GM12878 (cell line): ENCODE data around the gene IL1RAPL1. TPM values are rescaled to one million over a fixed set of nuclear protein-coding genes. Genes with fewer than 3 reads are reported as not detected.

Experiments used
- ATAC-seq: fragments of 200-7000 bp; cut with Tn5 transposase; 3 replicates; pipeline ENCODE4 v1.9.1; 2020; ENCODE audit warnings: mild to moderate bottlenecking, moderate library complexity
- BruUV-seq: library from RNA; stranded (reverse); fragments of 400-500 nt; replicated peaks from 2 replicates; lab custom pipeline; 2021; lab: Mats Ljungman, UMichigan
- CTCF ChIA-PET: fragments of 300-600 bp; sonication (Branson Sonifier 250); formaldehyde crosslinking; extraction: SDS; loops from one replicate; lab custom pipeline; 2021; ENCODE audit warnings: inconsistent platforms; lab: Yijun Ruan, JAX
- POLR2A ChIA-PET: fragments of 350-600 bp; formaldehyde crosslinking; extraction: SDS; loops from one replicate; lab custom pipeline; 2021; ENCODE audit warnings: inconsistent platforms; lab: Charles Lee
- RAD21 ChIA-PET: fragments of 300-600 bp; sonication (Branson Sonifier 250); formaldehyde crosslinking; loops from one replicate; lab custom pipeline; 2023; ENCODE audit warnings: antibody characterized with exemption; ENCODE audit not compliant: unreplicated experiment; lab: Charles Lee
- SMC1A ChIA-PET: fragments of 300-600 bp; sonication (Branson Sonifier 250); formaldehyde crosslinking; loops from one replicate; lab custom pipeline; 2023; ENCODE audit not compliant: unreplicated experiment, uncharacterized antibody; lab: Charles Lee
- DNase-seq: peaks from one replicate; pipeline ENCODE4 v3.0.0-alpha.2; 2011; ENCODE audit warnings: low read depth, low spot score
- FAIRE-seq: peaks from 3 replicates; lab custom pipeline; 2011; peaks lifted over from hg19 to GRCh38; lab: Jason Lieb, UNC
- H2AFZ ChIP-seq: 2 replicates; pipeline ENCODE4 v1.6.0; 2011; ENCODE audit warnings: low read depth, low read length, control low read depth; ENCODE audit not compliant: control insufficient read depth
- H3K27ac ChIP-seq: 2 replicates; pipeline ENCODE4 v1.5.1; 2011; ENCODE audit warnings: control low read depth; ENCODE audit not compliant: control insufficient read depth, insufficient read depth
- H3K27me3 ChIP-seq, 2 experiments: replicated peaks in 1 of 2; 2 replicates each; pipeline versions ENCODE4 v1.6.0 to v1.6.1; 2011; ENCODE audit warnings: low read length in 1 of 2; ENCODE audit not compliant: control insufficient read depth in 2 of 2, insufficient read depth in 2 of 2
- H3K36me3 ChIP-seq, 2 experiments: 2 replicates each; pipeline ENCODE4 v1.5.1; 2011; ENCODE audit warnings: low read length in 1 of 2; ENCODE audit not compliant: control insufficient read depth in 2 of 2, insufficient read depth in 2 of 2
- H3K4me1 ChIP-seq: 2 replicates; pipeline ENCODE4 v1.6.1; 2011; ENCODE audit warnings: mild to moderate bottlenecking, low read length, moderate library complexity, mixed read lengths; ENCODE audit not compliant: control insufficient read depth, insufficient read depth
- H3K4me2 ChIP-seq: 2 replicates; pipeline ENCODE4 v1.6.0; 2011; ENCODE audit warnings: control low read depth; ENCODE audit not compliant: control insufficient read depth, insufficient read depth
- H3K4me3 ChIP-seq: fragments of 200-600 bp; sonication (generic); 2 replicates; pipeline ENCODE4 v1.5.1; 2016
- H3K79me2 ChIP-seq: 2 replicates; pipeline ENCODE4 v1.6.0; 2011; ENCODE audit warnings: low read length; ENCODE audit not compliant: control insufficient read depth, insufficient read depth
- H3K9ac ChIP-seq: 2 replicates; pipeline ENCODE4 v1.8.0; 2011; ENCODE audit warnings: low read length, control low read depth, mixed read lengths; ENCODE audit not compliant: control insufficient read depth, insufficient read depth
- H3K9me3 ChIP-seq: replicated peaks from 3 replicates; pipeline ENCODE4 v1.5.1; 2011; ENCODE audit warnings: mild to moderate bottlenecking, low read length; ENCODE audit not compliant: control insufficient read depth, insufficient read depth
- H4K20me1 ChIP-seq: 2 replicates; pipeline ENCODE4 v1.6.0; 2011; ENCODE audit not compliant: control insufficient read depth, insufficient read depth
- ASH2L ChIP-seq: fragments of 300-600, 200-600 bp; sonication (generic); IDR thresholded peaks from 2 replicates; pipeline ENCODE4 v1.6.1; 2017; ENCODE audit warnings: low read depth, mild to moderate bottlenecking, borderline replicate concordance
- BCL11A ChIP-seq: IDR thresholded peaks from 2 replicates; pipeline ENCODE4 v1.6.1; 2011; ENCODE audit warnings: low read depth, low read length
- LARP7 ChIP-seq: fragments of 450-650 bp; IDR thresholded peaks from 2 replicates; pipeline ENCODE4 v1.6.1; 2017; ENCODE audit warnings: mild to moderate bottlenecking
- MYB ChIP-seq: fragments of 150-350 bp; IDR thresholded peaks from 2 replicates; pipeline ENCODE4 v1.6.1; 2014; ENCODE audit warnings: mild to moderate bottlenecking, low read depth, low read length, borderline replicate concordance
- NFIC ChIP-seq: IDR thresholded peaks from 2 replicates; pipeline ENCODE4 v1.6.1; 2012; ENCODE audit warnings: low read depth, mild to moderate bottlenecking, inconsistent platforms, low read length, moderate library complexity
- PAX5 ChIP-seq: IDR thresholded peaks from 2 replicates; pipeline ENCODE4 v1.6.1; 2011; ENCODE audit warnings: low read depth, low read length, borderline replicate concordance
- RCOR1 ChIP-seq: conservative IDR thresholded peaks from 2 replicates; pipeline ENCODE4 v1.6.1; 2012; ENCODE audit warnings: low read depth, low read length, improper control_type of control experiment
- SMAD1 ChIP-seq: fragments of 450-650 bp; IDR thresholded peaks from 2 replicates; pipeline ENCODE4 v1.6.1; 2018; ENCODE audit warnings: mild to moderate bottlenecking, low read depth; ENCODE audit not compliant: partially characterized antibody
- STAT3 ChIP-seq: IDR thresholded peaks from 2 replicates; pipeline ENCODE4 v1.6.1; 2011; ENCODE audit warnings: low read depth, low read length, improper control_type of control experiment
- WGBS: methylation state at CpG from one replicate; pipeline ENCODE4 v1.1.6; 2016; ENCODE audit warnings: low lambda C conversion rate; ENCODE audit not compliant: insufficient replicate concordance, insufficient coverage; ENCODE audit errors: missing lambda C conversion rate; 5-methylcytosine and 5-hydroxymethylcytosine counted together
- in situ Hi-C: fragments of 300-500 bp; cut with MboI; formaldehyde crosslinking; loops from 9 replicates; pipeline ENCODE4 v1.14.3; 2018; ENCODE audit warnings: mixed read lengths
- intact Hi-C: fragments of 100-400 bp; cut with micrococcal nuclease; formaldehyde crosslinking; loops from one replicate; pipeline ENCODE4 v1.14.2; 2022; ENCODE audit not compliant: unreplicated experiment
- polyA plus RNA-seq, 11 experiments: library from polyadenylated mRNA; depleted of rRNA in 4 of 11; unstranded in 6 of 11; stranded (reverse) in 5 of 11; fragments of >200 nt; fragmentation: Nextera tagmentation in 4 of 11; fragmentation: Illumina TruSeq in 1 of 11; extraction: Ambion mirVana in 4 of 11; extraction: Trizol in 1 of 11; gene quantifications; 1 replicate in 1 of 11; 2 replicates in 10 of 11; pipeline versions ENCODE4 v1.2.1 to v1.2.3, GENCODE V29; 2011 to 2016; ENCODE audit warnings: inconsistent platforms in 2 of 11, missing spikeins in 2 of 11, low read depth in 1 of 11
- total RNA-seq, 4 experiments: library from RNA; depleted of rRNA in 3 of 4; stranded (reverse); fragments of >200 nt in 3 of 4; fragmentation: Illumina TruSeq in 1 of 4; extraction: Trizol in 1 of 4; gene quantifications; 2 replicates each; pipeline versions ENCODE4 v1.2.1 to v1.2.3, GENCODE V29; 2013 to 2021
- TF ChIP-seq, protein P1 (sequence below): IDR thresholded peaks from 2 replicates; pipeline ENCODE4 v1.6.1; 2011; ENCODE audit warnings: mild to moderate bottlenecking, low read depth, low read length, moderate library complexity; ENCODE audit not compliant: insufficient replicate concordance
- TF ChIP-seq, protein P2 (sequence below): fragments of 450-650 bp; IDR thresholded peaks from 2 replicates; pipeline ENCODE4 v1.6.1; 2016; ENCODE audit warnings: mild to moderate bottlenecking, moderate library complexity, borderline replicate concordance
- TF ChIP-seq, protein P3 (sequence below): fragments of 450-650 bp; IDR thresholded peaks from 2 replicates; pipeline ENCODE4 v1.6.1; 2017; ENCODE audit warnings: borderline replicate concordance

IL1RAPL1 gene
- total and polyA plus RNA-seq, 10 of the 15 experiments (the other 5 are each of a cell fraction or from before 2014, with no cell fraction given), result not detected

DNA sequence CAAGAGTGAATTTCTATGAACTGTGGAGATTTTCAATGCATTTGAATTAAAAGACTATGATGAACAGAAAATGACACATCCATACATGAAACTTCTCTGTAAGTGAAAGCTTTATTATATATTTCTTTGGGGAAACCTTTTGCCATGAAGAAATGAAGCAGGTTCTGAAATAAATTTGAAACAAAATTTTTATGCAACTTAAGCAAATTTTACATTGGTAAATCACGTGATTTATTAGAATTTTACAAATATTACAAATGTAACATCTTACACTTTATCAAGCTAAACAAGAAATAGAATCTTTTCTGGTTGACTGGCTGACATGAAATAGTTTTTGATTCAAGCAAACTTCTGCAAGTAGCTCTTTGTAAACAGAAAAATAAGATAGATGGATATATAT is 131.2 kb downstream of the IL1RAPL1 start:
- no peak for FAIRE-seq
- Histone ChIP-seq H3K27me3 (no peaks in the 10 kb centered on the region), H3K27ac (no peak overlapping the region), H3K4me2 (no peak overlapping the region), H2AFZ (no peak overlapping the region), H3K9me3 (no peaks in the 10 kb centered on the region), H3K4me1 (no peaks in the 10 kb centered on the region), H3K4me3 (no peak overlapping the region), H3K79me2 (no peaks in the 10 kb centered on the region), H3K9ac (no peak overlapping the region), H4K20me1 (no peaks in the 10 kb centered on the region), H3K36me3 (no peaks in the 10 kb centered on the region)
- 0% methylated on average over 1 of the region's 1 CpG for WGBS
- TF ChIP-seq STAT3, result no peak
- SMC1A ChIA-PET, result no interaction called here
- no TSS peak for BruUV-seq
- POLR2A ChIA-PET, result no interaction called here
- RAD21 ChIA-PET, result no interaction called here
- no peak for ATAC-seq
- CTCF ChIA-PET, result no interaction called here
- DNase-seq, result no peak
- in situ Hi-C loops (no loop called here), intact Hi-C loops (no loop called here)

DNA sequence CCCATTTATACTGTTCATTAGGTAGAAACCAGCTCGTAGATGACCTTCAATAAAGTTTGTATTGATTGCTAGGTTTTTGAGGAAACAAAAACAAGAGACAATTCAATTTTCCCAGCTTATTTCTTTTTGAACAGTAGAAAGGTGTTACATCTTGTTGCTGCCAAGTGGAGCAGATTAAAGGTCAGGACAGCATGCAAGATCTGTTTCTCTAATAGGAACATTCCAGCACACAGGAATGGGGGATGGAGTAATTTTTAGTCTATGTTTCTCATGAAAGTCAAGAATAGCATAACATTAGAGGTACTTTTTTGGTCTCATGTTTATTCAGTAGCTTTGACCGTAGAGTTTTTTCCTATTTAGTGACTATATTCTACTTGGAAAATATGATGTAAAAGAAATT is 132.4 kb downstream of the IL1RAPL1 start:
- intact Hi-C loops, result no loop called here
- no peak for FAIRE-seq
- TF ChIP-seq, protein P1, sequence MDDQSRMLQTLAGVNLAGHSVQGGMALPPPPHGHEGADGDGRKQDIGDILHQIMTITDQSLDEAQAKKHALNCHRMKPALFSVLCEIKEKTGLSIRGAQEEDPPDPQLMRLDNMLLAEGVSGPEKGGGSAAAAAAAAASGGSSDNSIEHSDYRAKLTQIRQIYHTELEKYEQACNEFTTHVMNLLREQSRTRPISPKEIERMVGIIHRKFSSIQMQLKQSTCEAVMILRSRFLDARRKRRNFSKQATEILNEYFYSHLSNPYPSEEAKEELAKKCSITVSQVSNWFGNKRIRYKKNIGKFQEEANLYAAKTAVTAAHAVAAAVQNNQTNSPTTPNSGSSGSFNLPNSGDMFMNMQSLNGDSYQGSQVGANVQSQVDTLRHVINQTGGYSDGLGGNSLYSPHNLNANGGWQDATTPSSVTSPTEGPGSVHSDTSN, result no peak
- no peak for TF ChIP-seq NFIC
- TF ChIP-seq PAX5, result no peak
- TF ChIP-seq, protein P2, sequence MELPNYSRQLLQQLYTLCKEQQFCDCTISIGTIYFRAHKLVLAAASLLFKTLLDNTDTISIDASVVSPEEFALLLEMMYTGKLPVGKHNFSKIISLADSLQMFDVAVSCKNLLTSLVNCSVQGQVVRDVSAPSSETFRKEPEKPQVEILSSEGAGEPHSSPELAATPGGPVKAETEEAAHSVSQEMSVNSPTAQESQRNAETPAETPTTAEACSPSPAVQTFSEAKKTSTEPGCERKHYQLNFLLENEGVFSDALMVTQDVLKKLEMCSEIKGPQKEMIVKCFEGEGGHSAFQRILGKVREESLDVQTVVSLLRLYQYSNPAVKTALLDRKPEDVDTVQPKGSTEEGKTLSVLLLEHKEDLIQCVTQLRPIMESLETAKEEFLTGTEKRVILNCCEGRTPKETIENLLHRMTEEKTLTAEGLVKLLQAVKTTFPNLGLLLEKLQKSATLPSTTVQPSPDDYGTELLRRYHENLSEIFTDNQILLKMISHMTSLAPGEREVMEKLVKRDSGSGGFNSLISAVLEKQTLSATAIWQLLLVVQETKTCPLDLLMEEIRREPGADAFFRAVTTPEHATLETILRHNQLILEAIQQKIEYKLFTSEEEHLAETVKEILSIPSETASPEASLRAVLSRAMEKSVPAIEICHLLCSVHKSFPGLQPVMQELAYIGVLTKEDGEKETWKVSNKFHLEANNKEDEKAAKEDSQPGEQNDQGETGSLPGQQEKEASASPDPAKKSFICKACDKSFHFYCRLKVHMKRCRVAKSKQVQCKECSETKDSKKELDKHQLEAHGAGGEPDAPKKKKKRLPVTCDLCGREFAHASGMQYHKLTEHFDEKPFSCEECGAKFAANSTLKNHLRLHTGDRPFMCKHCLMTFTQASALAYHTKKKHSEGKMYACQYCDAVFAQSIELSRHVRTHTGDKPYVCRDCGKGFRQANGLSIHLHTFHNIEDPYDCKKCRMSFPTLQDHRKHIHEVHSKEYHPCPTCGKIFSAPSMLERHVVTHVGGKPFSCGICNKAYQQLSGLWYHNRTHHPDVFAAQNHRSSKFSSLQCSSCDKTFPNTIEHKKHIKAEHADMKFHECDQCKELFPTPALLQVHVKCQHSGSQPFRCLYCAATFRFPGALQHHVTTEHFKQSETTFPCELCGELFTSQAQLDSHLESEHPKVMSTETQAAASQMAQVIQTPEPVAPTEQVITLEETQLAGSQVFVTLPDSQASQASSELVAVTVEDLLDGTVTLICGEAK, result no peak
- no peak for TF ChIP-seq SMAD1
- TF ChIP-seq BCL11A, result no peak
- TF ChIP-seq RCOR1, result no peak
- no peak for TF ChIP-seq LARP7
- TF ChIP-seq ASH2L, result no peak
- no peak for TF ChIP-seq MYB
- TF ChIP-seq, protein P3, sequence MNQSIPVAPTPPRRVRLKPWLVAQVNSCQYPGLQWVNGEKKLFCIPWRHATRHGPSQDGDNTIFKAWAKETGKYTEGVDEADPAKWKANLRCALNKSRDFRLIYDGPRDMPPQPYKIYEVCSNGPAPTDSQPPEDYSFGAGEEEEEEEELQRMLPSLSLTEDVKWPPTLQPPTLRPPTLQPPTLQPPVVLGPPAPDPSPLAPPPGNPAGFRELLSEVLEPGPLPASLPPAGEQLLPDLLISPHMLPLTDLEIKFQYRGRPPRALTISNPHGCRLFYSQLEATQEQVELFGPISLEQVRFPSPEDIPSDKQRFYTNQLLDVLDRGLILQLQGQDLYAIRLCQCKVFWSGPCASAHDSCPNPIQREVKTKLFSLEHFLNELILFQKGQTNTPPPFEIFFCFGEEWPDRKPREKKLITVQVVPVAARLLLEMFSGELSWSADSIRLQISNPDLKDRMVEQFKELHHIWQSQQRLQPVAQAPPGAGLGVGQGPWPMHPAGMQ, result no peak

More for the DNA sequence above, 132.4 kb downstream of the IL1RAPL1 start:
- Histone ChIP-seq H3K27ac (no peak overlapping the region), H3K4me3 (no peak overlapping the region), H3K9me3 (no peaks in the 10 kb centered on the region), H3K4me2 (no peak overlapping the region), H3K27me3 (no peaks in the 10 kb centered on the region), H3K36me3 (no peaks in the 10 kb centered on the region), H4K20me1 (no peaks in the 10 kb centered on the region), H3K4me1 (no peaks in the 10 kb centered on the region), H2AFZ (no peak overlapping the region), H3K79me2 (no peaks in the 10 kb centered on the region), H3K9ac (no peak overlapping the region)
- no TSS peak for BruUV-seq
- RAD21 ChIA-PET, result no interaction called here
- DNase-seq (no peak), ATAC-seq (no peak)
- in situ Hi-C loops, result no loop called here
- SMC1A ChIA-PET, result no interaction called here
- CTCF ChIA-PET, result interaction anchor here (0.6 kb wide), 1 partner anchor 1815 kb away, joined by 3 read pairs; no protein-coding TSS in a partner anchor
- WGBS, result 29% methylated on average over 2 of the region's 2 CpGs
- POLR2A ChIA-PET, result no interaction called here
